ENCODE measurements around the gene EMID1.

Gene EMID1

GRCh38 chr22:29260601-29261315 lies 55.1 kb downstream of the EMID1 start:
- no peak for DNase-seq

DNA sequence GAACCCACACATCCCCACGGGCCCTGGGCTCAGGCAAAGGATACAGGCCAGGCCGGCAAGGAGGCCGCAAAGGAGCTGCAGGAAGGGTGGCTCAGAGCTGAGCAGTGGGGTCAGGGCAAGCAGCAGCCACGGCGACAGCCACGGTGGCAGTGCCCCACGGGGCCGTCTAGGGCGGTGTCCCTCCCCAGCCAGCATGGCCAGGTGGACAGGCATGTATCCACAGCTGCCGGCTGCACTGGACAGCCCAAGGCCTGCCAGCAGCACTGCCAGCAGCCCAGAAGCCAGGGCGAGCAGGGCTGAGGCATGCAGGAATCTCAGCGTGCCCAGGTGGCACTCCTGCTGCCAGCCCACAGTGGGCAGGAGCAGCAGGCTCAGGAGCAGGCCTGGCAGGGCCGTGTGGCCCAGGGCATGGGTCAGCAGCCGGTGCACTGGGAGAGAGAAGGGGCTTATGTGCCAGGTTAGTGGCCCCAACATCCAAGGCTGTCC lies 58.1 kb downstream of the EMID1 start:
- DNase-seq = no peak

- DNase-seq = no peak
These were observed 59.6 kb downstream of the EMID1 start for GRCh38 chr22:29265305-29265704.

DNA sequence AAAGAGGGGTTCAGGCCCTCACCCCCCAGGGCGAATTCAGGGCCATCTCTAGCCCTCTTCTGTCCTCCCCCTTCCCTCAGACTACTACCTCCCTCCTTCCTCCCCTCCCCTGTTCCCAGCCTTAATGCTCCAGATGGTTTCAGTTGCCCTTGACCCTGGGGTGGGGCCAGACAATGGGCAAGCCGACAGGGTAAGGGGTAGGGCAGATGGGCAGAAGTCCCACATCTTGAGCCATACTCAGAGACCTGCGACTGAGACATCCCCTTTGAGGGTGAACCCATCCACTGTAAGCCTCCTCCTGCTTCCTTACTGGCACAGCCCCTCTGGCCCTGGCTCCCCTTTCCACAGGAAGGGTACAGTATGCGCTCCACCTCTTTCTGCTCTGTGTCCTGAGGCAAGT lies 60.2 kb downstream of the EMID1 start:
- DNase-seq = no peak

DNA sequence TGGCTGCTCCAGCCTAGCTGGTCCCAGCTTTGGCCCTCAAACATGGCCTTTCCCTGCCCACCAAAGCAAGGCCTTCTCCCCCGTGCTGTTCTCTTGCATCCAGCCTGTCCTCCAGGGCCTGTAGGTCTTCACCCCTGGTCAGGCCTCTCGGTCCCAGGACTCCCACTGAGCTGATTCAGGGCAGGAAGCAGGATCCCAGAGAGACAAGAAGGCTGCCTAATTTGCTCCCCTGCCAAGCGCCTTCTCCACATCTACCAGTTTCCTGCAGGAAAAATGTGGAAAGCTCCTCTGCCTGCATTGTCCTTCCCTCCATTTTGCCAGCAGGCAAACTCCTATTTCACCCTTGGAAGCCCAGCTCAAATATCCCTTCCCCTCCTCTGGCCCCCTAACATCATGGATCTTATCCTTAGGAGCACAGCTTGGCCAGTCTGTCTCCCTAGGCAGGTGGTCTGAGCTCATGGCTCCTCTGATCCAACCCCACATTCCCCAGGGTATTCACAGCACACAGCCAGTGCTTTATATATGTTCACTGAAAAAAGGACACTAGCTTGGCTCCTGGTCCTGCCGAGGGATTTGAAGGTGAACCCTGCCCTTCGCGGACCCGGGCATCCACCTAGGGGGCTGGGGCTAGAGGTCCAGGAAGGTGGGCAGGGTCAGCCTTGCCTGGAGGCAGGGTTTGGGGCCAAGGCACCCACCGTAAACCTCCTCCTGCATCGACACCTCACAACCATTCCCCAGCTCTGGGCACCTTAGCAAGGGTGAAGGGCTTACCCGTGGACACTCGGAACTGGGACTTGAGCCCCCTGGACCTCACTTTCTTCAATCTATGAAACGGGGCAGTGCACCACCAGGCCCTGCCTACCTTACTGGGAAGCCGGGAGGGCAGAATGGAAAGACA lies 61.1 kb downstream of the EMID1 start:
- no peak for DNase-seq

DNA sequence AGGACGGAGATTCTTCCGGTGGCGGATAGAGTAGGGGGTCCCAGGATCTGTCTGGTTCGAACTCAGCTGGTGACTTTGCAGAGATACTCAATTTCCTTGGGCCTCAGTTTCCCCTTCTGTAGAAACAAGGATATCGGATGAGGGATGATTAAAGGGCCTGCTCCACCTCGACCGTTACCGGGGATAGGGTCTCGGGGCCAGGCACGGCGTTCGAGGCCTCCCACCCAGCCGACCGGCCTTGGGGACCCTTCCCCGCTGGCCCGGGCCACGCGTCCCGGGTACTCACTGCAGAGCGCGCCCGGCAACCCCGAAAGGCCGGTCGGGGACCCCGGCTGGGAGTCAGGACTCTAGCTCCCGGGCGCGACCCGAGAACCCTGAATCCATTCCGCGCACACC lies 61.8 kb downstream of the EMID1 start:
- no peak for DNase-seq

DNA sequence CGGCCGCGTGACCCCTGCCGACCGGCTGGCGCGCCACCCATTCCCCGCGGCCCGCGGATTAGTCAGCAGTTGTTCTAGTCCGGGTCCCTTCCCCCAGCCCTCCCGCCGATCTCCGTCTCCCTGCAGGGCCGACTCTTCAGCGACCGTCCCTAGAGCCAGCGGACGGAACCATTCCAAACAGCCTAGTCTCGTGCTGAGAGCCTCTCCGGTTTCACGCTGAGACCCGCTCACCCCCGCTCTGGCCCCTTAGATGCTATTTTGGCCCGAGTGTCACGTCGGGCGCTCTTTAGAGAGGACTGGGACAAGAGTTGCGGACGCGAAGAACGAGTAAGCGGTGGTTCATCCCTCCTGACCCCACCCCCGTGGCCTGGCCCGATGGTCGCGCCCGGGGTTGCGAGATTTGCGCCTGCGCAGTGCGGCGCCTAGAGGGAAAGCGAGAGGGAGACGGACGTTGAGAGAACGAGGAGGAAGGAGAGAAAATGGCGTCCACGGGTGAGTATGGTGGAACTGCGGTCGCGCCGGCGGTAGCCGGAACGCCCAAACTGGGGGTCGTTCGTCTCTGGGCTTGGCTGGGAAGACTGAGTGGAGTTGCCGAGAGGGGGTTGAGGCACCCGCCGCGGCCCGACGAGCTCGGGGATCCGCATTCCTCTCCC lies 62.3 kb downstream of the EMID1 start, which contains the start of the genes EWSR1 and RHBDD3:
Gene EWSR1 (plus strand): TSS at position 411 of the 653 bp plus-strand sequence. CDS start 69 bp downstream, at position 480.
Gene RHBDD3 (minus strand): TSS at position 124 of the 653 bp plus-strand sequence. CDS start 2,355 bp downstream, outside the sequence.
- DNase-seq = peak; percentile 97

GRCh38 chr22:29268511-29269229 lies 63.0 kb downstream of the EMID1 start:
- peak; percentile 16 for DNase-seq

GRCh38 chr22:29269230-29269604 lies 63.5 kb downstream of the EMID1 start:
- DNase-seq = no peak

DNA sequence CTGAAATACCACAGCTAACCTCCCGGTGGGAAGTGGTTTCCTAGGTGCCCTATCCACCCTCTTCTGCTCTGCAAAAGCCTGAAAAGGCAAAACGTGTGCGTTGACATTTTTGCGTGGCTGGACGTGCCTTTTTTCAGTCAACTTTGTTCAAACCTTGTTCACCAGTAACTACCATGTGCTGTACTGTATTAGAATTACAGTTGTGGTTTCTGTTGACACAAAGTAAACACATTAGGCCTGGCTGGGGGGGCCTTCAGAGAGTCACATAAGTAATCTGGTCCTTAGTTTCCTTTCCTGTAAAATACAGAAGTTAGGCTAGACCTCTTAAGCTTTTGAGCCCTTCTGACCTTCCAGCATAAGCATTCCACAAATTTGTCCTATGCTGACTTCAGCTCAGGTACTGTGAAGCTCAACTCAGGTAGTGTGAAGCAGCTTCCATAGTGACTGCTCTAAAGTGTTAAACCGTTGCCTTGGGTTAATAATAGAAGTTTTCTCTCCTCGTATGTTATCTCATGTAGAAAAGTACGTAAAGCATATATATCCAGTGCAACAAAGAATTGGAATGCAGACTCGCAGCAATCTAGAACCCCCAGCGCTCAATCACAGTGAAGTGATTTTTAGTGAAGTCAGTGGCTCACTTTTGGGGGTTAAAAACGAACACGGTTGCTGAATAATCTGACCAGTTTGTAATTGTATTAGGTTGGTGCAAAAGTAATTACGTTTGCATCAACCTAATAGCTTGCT lies 64.2 kb downstream of the EMID1 start:
- DNase-seq = peak; percentile 5

DNA sequence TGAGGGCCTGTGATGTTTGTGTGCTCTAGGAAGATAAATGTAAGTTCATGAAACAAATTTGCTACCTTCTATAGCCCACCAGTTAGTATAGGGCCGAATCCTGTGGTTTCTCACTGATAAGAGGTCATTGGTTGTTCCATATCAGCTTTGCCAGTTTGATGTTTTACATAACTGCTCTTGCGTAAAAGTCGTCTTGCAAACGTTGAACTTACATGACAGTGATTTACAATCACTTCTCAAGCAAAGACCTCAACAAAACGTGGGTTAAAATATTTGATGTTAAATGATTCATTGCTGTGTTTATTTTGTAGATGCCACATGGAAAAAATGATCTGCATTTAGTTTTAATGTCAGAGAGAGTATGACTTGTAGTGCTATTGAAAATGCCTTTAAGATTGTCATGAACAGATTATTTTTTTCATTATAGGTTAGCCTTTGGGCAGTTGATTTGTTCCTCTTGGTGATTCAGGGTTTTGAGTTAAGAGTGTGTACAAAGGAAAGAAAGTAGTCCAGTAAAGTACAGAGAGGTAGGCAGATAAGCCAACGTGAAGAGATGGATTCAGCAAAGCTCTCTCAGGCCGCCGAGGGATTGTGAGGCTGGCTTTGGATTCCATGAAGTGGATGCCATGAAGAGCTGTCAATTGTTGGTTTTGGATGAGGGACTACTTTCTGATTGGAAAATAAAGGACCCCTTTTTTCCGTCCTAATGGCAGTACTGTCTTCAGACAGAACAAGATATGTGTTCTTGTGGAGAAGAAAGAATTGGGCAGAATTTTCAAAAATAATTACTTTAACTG lies 65.0 kb downstream of the EMID1 start:
- DNase-seq = no peak

- no peak for DNase-seq
These were observed 66.9 kb downstream of the EMID1 start for GRCh38 chr22:29272624-29273023.

DNA sequence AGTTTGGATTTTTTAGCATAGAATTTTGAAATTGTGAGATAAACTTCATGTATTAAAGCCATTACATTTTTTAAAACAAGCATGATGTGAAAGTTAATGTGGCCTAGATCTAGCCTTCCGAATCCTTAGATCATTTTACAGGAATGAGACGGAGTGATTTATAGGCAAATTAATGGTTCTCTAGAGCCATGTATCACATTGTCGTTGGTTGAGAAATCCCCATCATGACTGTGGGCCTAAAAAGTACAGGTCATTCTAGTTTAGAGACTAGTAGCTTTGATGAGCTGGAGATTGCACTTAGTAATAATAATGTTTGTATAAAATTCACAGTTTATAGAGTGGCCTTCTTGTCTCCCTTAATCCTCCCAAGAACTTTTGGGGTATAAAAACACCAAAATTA lies 69.5 kb downstream of the EMID1 start:
- DNase-seq = no peak

DNA sequence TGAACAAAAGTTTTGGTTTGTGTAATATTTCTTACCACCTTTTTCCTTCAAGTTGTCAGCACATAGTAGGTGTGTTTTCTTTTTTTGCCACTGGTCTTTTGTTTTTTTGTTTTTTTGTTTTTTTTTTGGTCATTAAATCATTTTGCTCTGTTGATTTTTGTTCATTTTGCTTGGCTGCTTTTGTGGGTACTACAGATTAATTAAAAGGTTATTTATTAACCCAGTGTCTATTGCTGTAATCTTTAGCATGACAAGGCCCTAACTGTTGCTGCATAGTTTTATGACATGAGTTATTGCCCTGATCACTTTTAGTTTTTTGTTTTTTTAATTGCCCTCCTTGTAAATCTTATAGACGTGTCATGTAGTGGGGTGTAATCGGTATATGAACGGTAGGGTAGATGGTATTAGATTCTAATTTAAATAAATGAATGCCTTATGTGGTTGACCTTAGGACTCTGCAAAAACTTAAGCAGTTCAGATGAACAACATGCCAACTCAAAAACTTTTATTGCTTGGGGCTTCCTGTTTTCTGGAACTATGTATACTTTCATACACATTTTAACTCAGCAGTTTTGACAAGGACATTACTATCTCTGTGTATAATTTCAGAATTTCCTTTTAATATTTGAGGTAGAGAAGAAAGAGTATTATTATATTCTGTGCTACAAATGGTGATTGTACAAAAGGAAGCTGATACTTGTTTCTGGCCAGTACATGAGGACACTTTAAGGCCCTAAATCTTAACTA lies 70.3 kb downstream of the EMID1 start:
- DNase-seq = no peak

GRCh38 chr22:29277927-29278326 lies 72.2 kb downstream of the EMID1 start:
- no peak for DNase-seq

GRCh38 chr22:29284196-29284595 lies 78.5 kb downstream of the EMID1 start:
- DNase-seq = no peak

GRCh38 chr22:29288837-29289236 lies 83.1 kb downstream of the EMID1 start:
- no peak for DNase-seq

- no peak for DNase-seq
These were observed 84.4 kb downstream of the EMID1 start for GRCh38 chr22:29290061-29290460.

GRCh38 chr22:29291215-29291614 lies 85.5 kb downstream of the EMID1 start:
- no peak for DNase-seq

GRCh38 chr22:29292379-29292778 lies 86.7 kb downstream of the EMID1 start:
- DNase-seq = no peak

Measured in CD4-positive, alpha-beta T cell treated with Interleukin-4 for 4 hours (primary cell).